ENCODE results near the gene YIPF5. TPM values are rescaled to one million over a fixed set of nuclear protein-coding genes. Genes with fewer than 3 reads are reported as not detected.
A peak's percentile ranks its signal among the peaks of the same experiment; 100 is the strongest.

YIPF5 gene
- total and polyA plus RNA-seq, 4 donors = 10.6 to 51.9 (median 34.1) TPM

- no peak for DNase-seq
- no peak for ATAC-seq (ENCODE audit: insufficient read depth, low FRiP score)
- no peaks in the 10 kb centered on the region for H3K27me3 ChIP-seq (ENCODE audit: control insufficient read depth in 3 of 3, insufficient read depth in 3 of 3, low read length in 2 of 3)
- WGBS, 2 donors = 32 to 68% methylated on average over 2 of the region's 2 CpGs
- peaks cover 0 to 9% (median 3%) of the 10 kb centered on the region in 5 donors for H3K4me1 ChIP-seq (ENCODE audit: control insufficient read depth in 5 of 5, insufficient read depth in 5 of 5, low read length in 5 of 5)
- no peak overlapping the region for H3K4me3 ChIP-seq
- no peak for TF ChIP-seq CTCF (IDR thresholded peaks at IDR 0.05; ENCODE audit: control extremely low read depth, extremely low read depth)
- H3K9ac ChIP-seq (ENCODE audit: insufficient read depth in 1 of 2, low read length in 2 of 2) = no peak overlapping the region
- H3K36me3 ChIP-seq (ENCODE audit: control insufficient read depth in 4 of 4, insufficient read depth in 4 of 4, low read length in 4 of 4) = no peaks in the 10 kb centered on the region
- no peaks in the 10 kb centered on the region for H3K9me3 ChIP-seq (ENCODE audit: control insufficient read depth in 4 of 4, insufficient read depth in 3 of 4, low read length in 3 of 4)
- no peak overlapping the region for H3K27ac ChIP-seq (ENCODE audit: low read depth in 1 of 2, low read length in 1 of 2)
Observed at GRCh38 chr5:144194144-144194543, 23.7 kb upstream of the YIPF5 start.

- peaks cover 0 to 21% (median 8%) of the 10 kb centered on the region in 5 donors for H3K4me1 ChIP-seq (ENCODE audit: control insufficient read depth in 5 of 5, insufficient read depth in 5 of 5, low read length in 5 of 5)
- no peaks in the 10 kb centered on the region for H3K9me3 ChIP-seq (ENCODE audit: control insufficient read depth in 4 of 4, insufficient read depth in 3 of 4, low read length in 3 of 4)
- H3K27ac ChIP-seq (ENCODE audit: low read depth in 1 of 2, low read length in 1 of 2) = no peak overlapping the region
- DNase-seq (no peak), ATAC-seq (ENCODE audit: insufficient read depth, low FRiP score) (no peak)
- H3K9ac ChIP-seq (ENCODE audit: insufficient read depth in 1 of 2, low read length in 2 of 2) = no peak overlapping the region
- H3K36me3 ChIP-seq (ENCODE audit: control insufficient read depth in 4 of 4, insufficient read depth in 4 of 4, low read length in 4 of 4) = no peaks in the 10 kb centered on the region
- H3K4me3 ChIP-seq = no peak overlapping the region
- no peak for TF ChIP-seq CTCF (IDR thresholded peaks at IDR 0.05; ENCODE audit: control extremely low read depth, extremely low read depth)
- no peaks in the 10 kb centered on the region for H3K27me3 ChIP-seq (ENCODE audit: control insufficient read depth in 3 of 3, insufficient read depth in 3 of 3, low read length in 2 of 3)
Observed at GRCh38 chr5:144192661-144193060, 22.2 kb upstream of the YIPF5 start.

GRCh38 chr5:144191998-144192397, 21.5 kb upstream of the YIPF5 start:
- Histone ChIP-seq H3K9me3 (ENCODE audit: control insufficient read depth in 4 of 4, insufficient read depth in 3 of 4, low read length in 3 of 4) (no peaks in the 10 kb centered on the region), H3K9ac (ENCODE audit: insufficient read depth in 1 of 2, low read length in 2 of 2) (no peak overlapping the region), H3K36me3 (ENCODE audit: control insufficient read depth in 4 of 4, insufficient read depth in 4 of 4, low read length in 4 of 4) (no peaks in the 10 kb centered on the region), H3K4me3 (no peak overlapping the region), H3K27me3 (ENCODE audit: control insufficient read depth in 3 of 3, insufficient read depth in 3 of 3, low read length in 2 of 3) (no peaks in the 10 kb centered on the region), H3K4me1 (ENCODE audit: control insufficient read depth in 5 of 5, insufficient read depth in 5 of 5, low read length in 5 of 5) (peaks cover 0 to 28% (median 13%) of the 10 kb centered on the region in 5 donors), H3K27ac (ENCODE audit: low read depth in 1 of 2, low read length in 1 of 2) (no peak overlapping the region)
- 6 to 12% methylated on average over 3 of the region's 3 CpGs for WGBS, 2 donors
- DNase-seq (peak in 2 of 3 donors; percentile 62 to 74), ATAC-seq (ENCODE audit: insufficient read depth, low FRiP score) (no peak)
- TF ChIP-seq CTCF (IDR thresholded peaks at IDR 0.05; ENCODE audit: control extremely low read depth, extremely low read depth) = peak; percentile 46

GRCh38 chr5:144191531-144191930, 21.1 kb upstream of the YIPF5 start:
- H3K4me3 ChIP-seq = no peak overlapping the region
- 81 to 83% methylated on average over 3 of the region's 3 CpGs for WGBS, 2 donors
- no peak overlapping the region for H3K27ac ChIP-seq (ENCODE audit: low read depth in 1 of 2, low read length in 1 of 2)
- TF ChIP-seq CTCF (IDR thresholded peaks at IDR 0.05; ENCODE audit: control extremely low read depth, extremely low read depth) = no peak
- H3K9ac ChIP-seq (ENCODE audit: insufficient read depth in 1 of 2, low read length in 2 of 2) = no peak overlapping the region
- DNase-seq = no peak
- no peaks in the 10 kb centered on the region for H3K9me3 ChIP-seq (ENCODE audit: control insufficient read depth in 4 of 4, insufficient read depth in 3 of 4, low read length in 3 of 4)
- peaks cover 0 to 32% (median 13%) of the 10 kb centered on the region in 5 donors for H3K4me1 ChIP-seq (ENCODE audit: control insufficient read depth in 5 of 5, insufficient read depth in 5 of 5, low read length in 5 of 5)
- no peaks in the 10 kb centered on the region for H3K27me3 ChIP-seq (ENCODE audit: control insufficient read depth in 3 of 3, insufficient read depth in 3 of 3, low read length in 2 of 3)
- no peaks in the 10 kb centered on the region for H3K36me3 ChIP-seq (ENCODE audit: control insufficient read depth in 4 of 4, insufficient read depth in 4 of 4, low read length in 4 of 4)
- no peak for ATAC-seq (ENCODE audit: insufficient read depth, low FRiP score)
